DMS153 treated with DMSO at 0.1 percent for 48 hours (cell line): Measurements from ENCODE around the gene SET.
"Not testable (repeated sequence)": the region's sequence is repeated elsewhere in the genome, so short reads cannot be mapped to it uniquely, and the experiment has no call there.

ENCODE experiments used
- DNase-seq: peaks from one replicate; lab custom pipeline; 2025; ENCODE audit not compliant: unreplicated experiment; lab: John Stamatoyannopoulos, UW

The SET gene, protein sequence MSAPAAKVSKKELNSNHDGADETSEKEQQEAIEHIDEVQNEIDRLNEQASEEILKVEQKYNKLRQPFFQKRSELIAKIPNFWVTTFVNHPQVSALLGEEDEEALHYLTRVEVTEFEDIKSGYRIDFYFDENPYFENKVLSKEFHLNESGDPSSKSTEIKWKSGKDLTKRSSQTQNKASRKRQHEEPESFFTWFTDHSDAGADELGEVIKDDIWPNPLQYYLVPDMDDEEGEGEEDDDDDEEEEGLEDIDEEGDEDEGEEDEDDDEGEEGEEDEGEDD

DNA sequence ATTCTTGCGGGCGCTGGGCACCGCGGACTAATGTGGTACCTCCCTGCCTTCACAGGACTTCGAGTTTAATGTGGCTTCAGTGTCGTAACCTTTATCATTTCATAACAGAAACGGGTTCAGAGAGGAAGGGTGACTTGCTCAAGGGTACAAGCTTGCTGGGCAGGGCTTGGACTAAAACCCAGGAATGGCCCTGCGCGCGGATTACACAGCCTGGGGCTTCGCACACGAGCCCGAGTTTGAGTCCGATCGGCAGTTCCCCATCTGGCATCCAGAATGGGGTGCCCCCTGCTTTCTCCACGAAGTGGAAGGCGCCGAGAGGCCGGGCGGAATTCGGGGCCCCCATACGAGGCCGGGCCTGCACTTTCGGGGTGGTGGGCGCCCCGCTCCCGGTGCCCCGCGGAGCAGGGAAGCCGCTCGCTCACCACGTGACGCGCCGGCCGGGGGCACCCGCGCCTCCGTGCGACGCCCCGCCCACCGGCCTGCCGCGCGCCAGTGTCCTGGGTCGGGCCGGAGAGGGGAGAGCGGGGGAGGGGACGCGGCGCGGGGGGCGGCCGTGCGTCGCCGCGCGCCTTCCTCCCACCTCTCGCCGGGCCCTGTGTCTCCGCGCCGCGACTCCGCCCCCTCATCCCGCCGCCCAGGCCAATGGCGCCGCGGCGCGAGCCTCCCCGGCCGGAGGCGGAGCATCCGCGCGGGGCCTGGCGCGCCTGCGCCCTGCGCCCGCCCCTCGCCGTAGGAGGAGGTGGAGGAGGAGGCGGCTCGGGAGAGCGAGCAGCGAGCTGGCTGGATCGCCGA lies at the start of gene SET:
SET (plus strand) TSS at position 722 of the 792 bp plus-strand sequence. CDS start 361 bp downstream, outside the sequence.
- DNase-seq = peak; percentile 92

- no peak for DNase-seq
Observed at GRCh38 chr9:128640603-128641002, 48.4 kb upstream of the SET start.

GRCh38 chr9:128642675-128643245 lies 46.3 kb upstream of the SET start:
- DNase-seq = no peak

- no peak for DNase-seq
Observed at GRCh38 chr9:128643519-128644300, 45.3 kb upstream of the SET start.

DNA sequence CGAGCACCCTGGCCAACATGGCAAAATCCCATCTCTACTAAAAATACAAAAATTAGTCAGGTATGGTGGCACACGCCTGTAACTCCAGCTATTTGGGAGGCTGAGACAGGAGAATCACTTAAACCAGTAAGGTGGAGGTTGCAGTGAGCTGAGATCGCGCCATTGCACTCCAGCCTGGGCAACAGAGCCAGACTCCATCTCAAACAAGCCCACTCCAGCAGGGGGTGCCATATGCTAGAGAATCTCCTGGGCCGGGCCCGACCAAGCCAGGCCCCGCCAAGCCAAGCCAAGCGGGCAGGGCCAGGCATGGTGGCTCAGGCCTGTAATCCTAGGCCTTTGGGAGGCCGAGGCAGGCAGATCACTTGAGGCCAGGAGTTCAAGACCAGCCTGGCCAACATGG lies 40.8 kb upstream of the SET start:
- not testable (repeated sequence) for DNase-seq

- DNase-seq = no peak
Observed at GRCh38 chr9:128651798-128652197, 37.2 kb upstream of the SET start.

GRCh38 chr9:128653908-128654307 lies 35.1 kb upstream of the SET start:
- DNase-seq = no peak

GRCh38 chr9:128654481-128654880 lies 34.5 kb upstream of the SET start:
- no peak for DNase-seq

GRCh38 chr9:128656416-128657343 lies 32.3 kb upstream of the SET start, which contains the start of gene DYNC2I2:
TSS of gene DYNC2I2 (minus strand) at chr9:128656847. CDS start at chr9:128656726, 121 bp downstream.
- peak; percentile 97 for DNase-seq

DNA sequence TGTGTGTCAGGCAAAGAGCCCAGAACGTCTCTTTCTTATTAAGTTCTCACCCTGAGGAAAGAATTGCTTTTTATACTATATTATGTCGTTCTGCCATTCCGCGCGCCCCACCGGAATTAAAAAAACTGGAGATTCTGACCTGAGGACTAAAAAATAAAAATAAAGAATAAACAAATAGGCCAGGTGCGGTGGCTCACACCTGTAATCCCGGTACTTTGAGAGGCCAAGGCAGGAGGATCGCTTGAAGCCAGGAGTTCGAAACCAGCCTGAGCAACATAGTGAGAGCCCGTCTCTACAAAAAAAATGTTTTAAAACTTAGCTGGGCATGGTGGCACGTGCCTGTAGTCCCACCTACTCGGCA lies 31.7 kb upstream of the SET start:
- DNase-seq = no peak

DNA sequence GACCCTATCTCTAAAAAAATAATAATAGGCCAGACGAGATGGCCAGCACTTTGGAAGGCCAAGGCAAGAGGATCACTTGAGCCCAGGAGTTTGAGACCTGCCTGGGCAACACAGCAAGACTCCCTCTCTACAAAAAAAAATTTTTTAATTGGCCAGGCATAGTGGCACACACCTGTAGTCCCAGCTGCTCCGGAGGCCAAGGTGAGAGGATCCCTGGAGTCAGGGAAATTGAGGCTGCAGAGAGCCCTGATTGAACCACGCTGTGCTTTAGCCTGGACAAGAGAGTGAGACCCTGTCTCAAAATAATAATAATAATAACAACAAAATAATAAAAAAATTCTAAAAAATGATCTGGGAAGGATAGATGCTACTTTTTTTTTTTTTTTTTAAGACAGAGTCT lies 31.2 kb upstream of the SET start:
- DNase-seq = no peak

DNA sequence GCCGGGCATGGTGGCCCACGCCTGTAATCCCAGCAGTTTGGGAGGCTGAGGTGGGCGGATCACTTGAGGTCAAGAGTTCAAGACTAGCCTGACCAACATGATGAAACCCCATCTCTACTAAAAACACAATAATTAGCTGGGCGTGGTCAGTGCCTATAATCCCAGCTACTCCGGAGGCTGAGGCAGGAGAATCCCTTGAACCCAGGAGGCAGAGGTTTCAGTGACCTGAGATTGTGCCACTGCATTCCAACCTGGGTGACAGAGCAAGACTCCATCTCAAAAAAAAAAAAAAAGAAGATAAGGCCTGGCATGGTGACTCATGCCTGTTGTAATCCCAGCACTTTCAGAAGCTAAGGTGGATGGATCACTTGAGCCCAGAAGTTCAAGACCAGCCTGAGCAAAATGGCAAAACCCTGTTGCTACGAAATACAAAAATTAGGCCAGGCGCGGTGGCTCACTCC lies 22.5 kb upstream of the SET start:
- DNase-seq = not testable (repeated sequence)

GRCh38 chr9:128669786-128670185 lies 19.2 kb upstream of the SET start:
- DNase-seq = no peak

DNA sequence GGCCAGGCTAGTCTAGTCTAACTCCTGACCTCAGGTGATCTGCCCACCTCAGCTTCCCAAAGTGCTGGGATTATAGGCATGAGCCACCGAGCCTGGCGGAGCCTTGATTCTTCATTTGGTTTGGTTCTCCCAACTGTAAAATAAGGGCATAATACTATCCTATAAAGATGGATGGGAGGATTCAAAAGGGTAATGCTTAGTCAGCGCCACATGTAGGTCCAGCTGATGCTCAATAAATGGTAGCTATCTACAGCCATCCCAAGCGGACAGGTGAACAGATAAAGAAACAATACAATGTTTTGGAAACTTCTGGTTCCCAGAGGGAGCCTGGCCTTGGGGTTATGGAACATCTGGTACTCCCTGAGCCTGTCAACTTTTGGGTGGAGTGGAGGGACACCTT lies 13.6 kb upstream of the SET start:
- DNase-seq = no peak

DNA sequence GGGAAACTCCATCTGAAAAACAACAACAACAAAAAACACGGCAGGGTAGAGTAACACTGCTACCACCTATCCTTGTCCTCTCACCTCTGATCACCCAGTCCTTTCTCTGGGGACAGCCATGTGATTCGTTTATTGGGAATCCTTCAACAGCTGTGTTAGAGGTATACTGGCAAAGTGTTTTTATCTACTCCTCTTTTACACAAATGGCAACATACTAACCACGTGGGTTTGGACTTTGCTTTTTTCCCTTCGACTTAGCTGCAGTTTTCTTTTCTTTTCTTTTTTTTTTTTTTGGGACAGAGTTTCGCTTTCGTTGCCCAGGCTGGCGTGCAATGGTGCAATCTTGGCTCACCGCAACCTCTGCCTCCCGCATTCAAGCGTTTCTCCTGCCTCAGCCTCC lies 11.2 kb upstream of the SET start:
- DNase-seq = no peak

GRCh38 chr9:128683340-128684064 lies 5.5 kb upstream of the SET start:
- DNase-seq = no peak

DNA sequence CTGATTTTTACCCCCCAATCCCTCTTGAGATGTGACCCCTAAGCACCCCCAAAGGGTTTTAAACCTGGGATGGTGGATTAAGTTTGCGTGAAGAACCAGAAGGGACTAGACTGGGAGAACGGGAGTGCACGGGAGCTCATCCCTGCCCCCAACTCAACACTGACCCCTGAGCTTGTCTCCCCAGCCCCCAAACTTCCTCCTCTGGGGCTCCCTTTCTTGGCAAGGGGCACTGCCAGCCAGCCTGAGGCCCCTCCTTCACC lies 5.0 kb upstream of the SET start:
- DNase-seq = no peak

GRCh38 chr9:128684325-128685199 lies 4.5 kb upstream of the SET start:
- DNase-seq = peak; percentile 75
